Endothelial cell (in vitro differentiated cells): Measurements from ENCODE around the gene MAP1LC3B. TPM values are rescaled to one million over a fixed set of nuclear protein-coding genes. Genes with fewer than 3 reads are reported as not detected.

Source experiments
- DNase-seq: peaks from one replicate; pipeline ENCODE4 v3.0.0; 2021; ENCODE audit warnings: low spot score
- H3K27ac Mint-ChIP-seq: one replicate; pipeline ENCODE4 v1.8.0; 2021; ENCODE audit warnings: mixed read lengths, inconsistent platforms; ENCODE audit not compliant: unreplicated experiment
- H3K27me3 Mint-ChIP-seq: one replicate; pipeline ENCODE4 v1.8.0; 2021; ENCODE audit warnings: mild to moderate bottlenecking, moderate library complexity, mixed read lengths, inconsistent platforms; ENCODE audit not compliant: unreplicated experiment
- H3K36me3 Mint-ChIP-seq: one replicate; pipeline ENCODE4 v1.8.0; 2021; ENCODE audit warnings: mild to moderate bottlenecking, low read depth, mixed read lengths, inconsistent platforms; ENCODE audit not compliant: unreplicated experiment
- H3K4me1 Mint-ChIP-seq: one replicate; pipeline ENCODE4 v1.8.0; 2021; ENCODE audit warnings: mild to moderate bottlenecking, mixed read lengths, inconsistent platforms; ENCODE audit not compliant: unreplicated experiment
- H3K4me3 Mint-ChIP-seq: one replicate; pipeline ENCODE4 v1.8.0; 2021; ENCODE audit warnings: mild to moderate bottlenecking, mixed read lengths, inconsistent platforms; ENCODE audit not compliant: unreplicated experiment
- H3K9me3 Mint-ChIP-seq: one replicate; pipeline ENCODE4 v1.8.0; 2021; ENCODE audit warnings: mixed read lengths, inconsistent platforms; ENCODE audit not compliant: unreplicated experiment
- CTCF ChIP-seq: fragments of 200-600 bp; sonication (generic); IDR thresholded peaks from one replicate; pipeline ENCODE4 v1.5.0; 2021; ENCODE audit warnings: antibody characterized with exemption; ENCODE audit not compliant: unreplicated experiment
- total RNA-seq: library from RNA; stranded (reverse); fragmentation: NEBNext Ultra II Directional; extraction: Animal tissue kit (Norgen Biotek cat#: 25700); gene quantifications from one replicate; pipeline ENCODE4 v1.2.1, GENCODE V29; 2021; ENCODE audit not compliant: unreplicated experiment

MAP1LC3B gene
- total RNA-seq, 1 donor from 2014 or later: 71.6 TPM

- Mint-ChIP-seq H3K4me3 (no peak overlapping the region), H3K4me1 (peaks cover 13% of the 10 kb centered on the region), H3K27me3 (no peaks in the 10 kb centered on the region), H3K36me3 (no peaks in the 10 kb centered on the region), H3K27ac (no peak overlapping the region), H3K9me3 (no peaks in the 10 kb centered on the region)
- TF ChIP-seq CTCF: no peak
- DNase-seq: no peak
Observed at GRCh38 chr16:87365021-87365713, 27.0 kb upstream of the MAP1LC3B start.

GRCh38 chr16:87366288-87366687 is 25.8 kb upstream of the MAP1LC3B start:
- Mint-ChIP-seq H3K4me3 (no peak overlapping the region), H3K4me1 (peaks cover 13% of the 10 kb centered on the region), H3K36me3 (no peaks in the 10 kb centered on the region), H3K9me3 (no peaks in the 10 kb centered on the region), H3K27ac (no peak overlapping the region), H3K27me3 (no peaks in the 10 kb centered on the region)
- TF ChIP-seq CTCF: no peak
- no peak for DNase-seq

GRCh38 chr16:87366930-87367329 is 25.2 kb upstream of the MAP1LC3B start:
- H3K27me3 Mint-ChIP-seq: no peaks in the 10 kb centered on the region
- H3K36me3 Mint-ChIP-seq: no peaks in the 10 kb centered on the region
- no peak overlapping the region for H3K4me3 Mint-ChIP-seq
- DNase-seq: no peak
- H3K9me3 Mint-ChIP-seq: no peaks in the 10 kb centered on the region
- H3K27ac Mint-ChIP-seq: no peak overlapping the region
- TF ChIP-seq CTCF: no peak
- peaks cover 13% of the 10 kb centered on the region for H3K4me1 Mint-ChIP-seq

GRCh38 chr16:87367529-87367928 is 24.6 kb upstream of the MAP1LC3B start:
- H3K4me1 Mint-ChIP-seq: peaks cover 13% of the 10 kb centered on the region
- no peak overlapping the region for H3K4me3 Mint-ChIP-seq
- H3K9me3 Mint-ChIP-seq: no peaks in the 10 kb centered on the region
- H3K27me3 Mint-ChIP-seq: no peaks in the 10 kb centered on the region
- H3K36me3 Mint-ChIP-seq: no peaks in the 10 kb centered on the region
- no peak overlapping the region for H3K27ac Mint-ChIP-seq
- no peak for TF ChIP-seq CTCF
- no peak for DNase-seq

GRCh38 chr16:87368029-87368770 is 23.9 kb upstream of the MAP1LC3B start:
- Mint-ChIP-seq H3K4me3 (no peak overlapping the region), H3K36me3 (no peaks in the 10 kb centered on the region), H3K9me3 (no peaks in the 10 kb centered on the region), H3K4me1 (peaks cover 13% of the 10 kb centered on the region), H3K27ac (no peak overlapping the region), H3K27me3 (no peaks in the 10 kb centered on the region)
- no peak for TF ChIP-seq CTCF
- no peak for DNase-seq
